Transverse colon (tissue), 4 donors: ENCODE data around the gene ANO4.

ENCODE experiments used
- EP300 ChIP-seq: sonication (generic); formaldehyde crosslinking; IDR thresholded peaks from one replicate; pipeline ENCODE4 v1.6.1; 2017; ENCODE audit warnings: antibody characterized with exemption, low read depth
- POLR2A ChIP-seq: fragments of 450-650 bp; IDR thresholded peaks from one replicate; pipeline ENCODE4 v1.6.1; 2016; ENCODE audit warnings: antibody characterized with exemption, mild to moderate bottlenecking, moderate library complexity
- POLR2AphosphoS5 ChIP-seq, 3 donors: sonication (generic); formaldehyde crosslinking; IDR thresholded peaks; one replicate each; pipeline ENCODE4 v1.6.1; 2016; ENCODE audit warnings: antibody characterized with exemption in 3 of 3
- TF ChIP-seq, protein P1 (sequence below), 5 experiments: fragments of 200-600 bp in 3 of 5; fragments of 450-650 bp in 2 of 5; sonication (generic) in 3 of 5; IDR thresholded peaks; 1 replicate in 2 of 5; 2 replicates in 3 of 5; pipeline ENCODE4 v1.5.1; 2016 to 2017; ENCODE audit warnings: antibody characterized with exemption in 5 of 5, inconsistent platforms in 3 of 5, mild to moderate bottlenecking in 2 of 5, moderate library complexity in 1 of 5

DNA sequence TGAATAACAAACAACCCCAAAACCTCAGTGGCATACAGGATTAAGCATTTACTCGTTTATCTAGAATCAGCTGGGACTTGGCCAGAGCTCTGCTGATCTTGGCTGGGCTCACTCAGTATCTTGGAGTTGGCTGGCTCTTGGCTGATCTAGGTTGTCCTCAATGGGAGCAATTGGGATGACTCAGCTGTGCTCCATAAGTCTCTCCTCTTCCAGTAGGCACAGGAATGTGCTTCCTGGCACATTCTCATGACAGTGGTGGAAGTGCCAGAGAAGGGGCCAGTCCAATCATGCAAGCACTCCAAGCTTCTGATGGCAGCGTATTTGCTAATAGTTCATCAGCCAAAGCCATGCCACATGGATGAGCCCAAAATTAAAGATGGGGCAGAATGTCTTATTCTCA, 41.7 kb upstream of the ANO4 start:
- TF ChIP-seq, protein P1, sequence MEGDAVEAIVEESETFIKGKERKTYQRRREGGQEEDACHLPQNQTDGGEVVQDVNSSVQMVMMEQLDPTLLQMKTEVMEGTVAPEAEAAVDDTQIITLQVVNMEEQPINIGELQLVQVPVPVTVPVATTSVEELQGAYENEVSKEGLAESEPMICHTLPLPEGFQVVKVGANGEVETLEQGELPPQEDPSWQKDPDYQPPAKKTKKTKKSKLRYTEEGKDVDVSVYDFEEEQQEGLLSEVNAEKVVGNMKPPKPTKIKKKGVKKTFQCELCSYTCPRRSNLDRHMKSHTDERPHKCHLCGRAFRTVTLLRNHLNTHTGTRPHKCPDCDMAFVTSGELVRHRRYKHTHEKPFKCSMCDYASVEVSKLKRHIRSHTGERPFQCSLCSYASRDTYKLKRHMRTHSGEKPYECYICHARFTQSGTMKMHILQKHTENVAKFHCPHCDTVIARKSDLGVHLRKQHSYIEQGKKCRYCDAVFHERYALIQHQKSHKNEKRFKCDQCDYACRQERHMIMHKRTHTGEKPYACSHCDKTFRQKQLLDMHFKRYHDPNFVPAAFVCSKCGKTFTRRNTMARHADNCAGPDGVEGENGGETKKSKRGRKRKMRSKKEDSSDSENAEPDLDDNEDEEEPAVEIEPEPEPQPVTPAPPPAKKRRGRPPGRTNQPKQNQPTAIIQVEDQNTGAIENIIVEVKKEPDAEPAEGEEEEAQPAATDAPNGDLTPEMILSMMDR (IDR thresholded peaks at IDR 0.05) = no peak
- TF ChIP-seq POLR2AphosphoS5 (IDR thresholded peaks at IDR 0.05) (no peak), POLR2A (no peak), EP300 (no peak)
